ENCODE results near the gene PIP5K1B. TPM values are rescaled to one million over a fixed set of nuclear protein-coding genes. Genes with fewer than 3 reads are reported as not detected.

The PIP5K1B gene
- total RNA-seq, 1 donor from 2014 or later, result not detected

DNA sequence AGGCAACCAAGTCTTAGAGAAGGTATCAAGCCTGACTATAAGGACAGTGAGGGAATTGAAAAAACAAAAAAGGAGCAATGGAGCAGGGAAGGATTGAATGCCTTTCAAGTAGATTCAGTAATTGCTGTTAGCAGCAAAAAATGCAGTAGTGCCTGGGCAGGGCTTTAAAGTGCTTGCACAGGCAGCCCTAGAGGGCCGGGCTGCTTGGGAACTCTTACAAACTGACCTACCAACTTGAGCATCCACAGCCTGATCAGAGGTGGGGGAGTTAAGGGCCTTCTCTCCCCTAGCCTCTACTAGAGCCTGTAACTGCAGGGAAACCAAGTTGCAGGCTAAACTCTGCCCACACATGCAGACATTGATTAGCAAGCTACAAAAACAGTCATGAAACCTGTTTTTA is 349.9 kb downstream of the PIP5K1B start:
- DNase-seq (ENCODE audit: low read depth), result no peak
- no peak overlapping the region for H3K4me3 ChIP-seq (ENCODE audit: low read depth, low read length)
- TF ChIP-seq, protein P1, sequence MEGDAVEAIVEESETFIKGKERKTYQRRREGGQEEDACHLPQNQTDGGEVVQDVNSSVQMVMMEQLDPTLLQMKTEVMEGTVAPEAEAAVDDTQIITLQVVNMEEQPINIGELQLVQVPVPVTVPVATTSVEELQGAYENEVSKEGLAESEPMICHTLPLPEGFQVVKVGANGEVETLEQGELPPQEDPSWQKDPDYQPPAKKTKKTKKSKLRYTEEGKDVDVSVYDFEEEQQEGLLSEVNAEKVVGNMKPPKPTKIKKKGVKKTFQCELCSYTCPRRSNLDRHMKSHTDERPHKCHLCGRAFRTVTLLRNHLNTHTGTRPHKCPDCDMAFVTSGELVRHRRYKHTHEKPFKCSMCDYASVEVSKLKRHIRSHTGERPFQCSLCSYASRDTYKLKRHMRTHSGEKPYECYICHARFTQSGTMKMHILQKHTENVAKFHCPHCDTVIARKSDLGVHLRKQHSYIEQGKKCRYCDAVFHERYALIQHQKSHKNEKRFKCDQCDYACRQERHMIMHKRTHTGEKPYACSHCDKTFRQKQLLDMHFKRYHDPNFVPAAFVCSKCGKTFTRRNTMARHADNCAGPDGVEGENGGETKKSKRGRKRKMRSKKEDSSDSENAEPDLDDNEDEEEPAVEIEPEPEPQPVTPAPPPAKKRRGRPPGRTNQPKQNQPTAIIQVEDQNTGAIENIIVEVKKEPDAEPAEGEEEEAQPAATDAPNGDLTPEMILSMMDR (conservative IDR thresholded peaks at IDR 0.05; ENCODE audit: low read depth, low read length), result no peak

DNA sequence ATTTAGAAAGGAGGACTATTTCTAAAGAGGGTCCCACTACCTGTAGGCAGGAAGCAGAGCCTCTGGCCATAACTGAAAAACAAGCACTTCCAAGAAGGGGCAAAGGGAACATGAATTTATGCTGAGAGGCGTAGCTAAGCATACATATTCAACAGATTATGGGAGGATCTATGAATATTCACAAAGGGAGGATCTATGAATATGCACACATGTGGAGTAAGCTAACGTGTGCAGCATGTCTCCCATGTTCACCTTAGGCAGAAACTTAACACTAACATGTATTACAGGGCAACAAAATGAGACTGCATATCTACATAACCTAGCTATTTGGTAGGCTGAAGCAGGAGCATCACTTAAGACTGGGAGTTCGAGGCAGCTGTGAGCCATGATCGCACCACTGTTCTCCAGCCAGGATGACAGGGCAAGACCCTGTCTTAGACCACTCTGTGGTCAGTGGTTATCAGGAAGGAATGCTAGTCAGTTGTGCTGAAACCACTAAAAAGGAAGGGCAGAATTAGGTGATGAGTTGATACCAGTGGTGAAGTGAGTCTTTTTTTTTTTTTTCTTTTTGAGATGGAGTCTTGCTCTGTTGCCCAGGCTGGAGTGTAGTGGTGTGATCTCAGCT is 351.3 kb downstream of the PIP5K1B start:
- H3K4me3 ChIP-seq (ENCODE audit: low read depth, low read length), result no peak overlapping the region
- DNase-seq (ENCODE audit: low read depth), result no peak
- TF ChIP-seq, protein P1 (conservative IDR thresholded peaks at IDR 0.05; ENCODE audit: low read depth, low read length), result no peak

DNA sequence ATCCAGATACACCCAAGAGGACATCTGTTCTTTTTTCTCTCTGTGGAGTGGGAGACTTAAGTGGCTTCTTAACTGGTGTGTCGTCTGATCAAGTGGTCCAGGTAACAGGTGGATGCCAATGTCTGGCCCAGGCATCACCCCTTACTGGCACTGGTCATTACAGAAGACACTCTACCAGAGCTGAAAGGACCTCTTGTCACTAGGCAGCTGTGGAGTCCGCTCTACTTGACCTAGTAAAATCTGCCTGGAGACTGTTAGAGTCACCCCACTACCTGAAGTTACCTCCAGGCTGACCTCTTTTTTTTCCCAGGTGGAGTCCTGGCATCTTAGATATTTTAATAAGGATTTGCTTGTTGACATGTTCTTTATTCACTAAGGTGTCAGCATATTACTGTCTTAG is 353.1 kb downstream of the PIP5K1B start:
- TF ChIP-seq, protein P1 (conservative IDR thresholded peaks at IDR 0.05; ENCODE audit: low read depth, low read length), result no peak
- no peak overlapping the region for H3K4me3 ChIP-seq (ENCODE audit: low read depth, low read length)
- DNase-seq (ENCODE audit: low read depth), result no peak

Other genes with a start within 250 kb of the PIP5K1B start
- gene TMEM252, start 164.4 kb upstream of the PIP5K1B start, total RNA-seq, result not detected in 2 replicates

Data from epithelial cell of proximal tubule (primary cell).